Limb (tissue), 2 donors: ENCODE results near the gene PRKG1.

ENCODE experiments used
- DNase-seq, 2 donors: peaks; one replicate each; pipeline ENCODE4 v3.0.0-alpha.2; 2016; ENCODE audit errors: extremely low spot score in 2 of 2

The PRKG1 gene

GRCh38 chr10:52106011-52106410, 1031.7 kb downstream of the PRKG1 start:
- DNase-seq = no peak

GRCh38 chr10:52106899-52107298, 1032.6 kb downstream of the PRKG1 start:
- DNase-seq = no peak

DNA sequence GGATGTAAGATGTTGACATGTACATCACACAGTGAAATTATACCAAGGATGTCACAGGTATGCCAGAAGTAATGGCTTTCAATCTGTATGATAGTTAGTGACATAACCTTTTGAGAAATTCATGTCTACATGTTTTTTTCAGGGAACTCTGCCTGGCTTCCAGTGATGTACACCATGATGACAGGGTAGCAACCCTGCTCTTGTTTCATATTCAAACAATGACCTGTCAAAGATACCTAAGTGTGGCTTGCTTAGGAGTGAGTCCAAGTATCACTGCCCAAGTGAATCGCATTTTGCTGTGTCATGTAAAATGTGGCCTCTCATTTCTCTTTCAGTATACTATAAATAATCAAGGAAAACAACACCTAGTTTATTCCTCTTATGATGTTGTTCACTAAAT, 1033.9 kb downstream of the PRKG1 start:
- no peak for DNase-seq

- DNase-seq = no peak
These were observed 1036.3 kb downstream of the PRKG1 start for GRCh38 chr10:52110576-52110975.

GRCh38 chr10:52111101-52111891, 1037.0 kb downstream of the PRKG1 start:
- no peak for DNase-seq

- no peak for DNase-seq
These were observed 1041.5 kb downstream of the PRKG1 start for GRCh38 chr10:52115823-52116222.

DNA sequence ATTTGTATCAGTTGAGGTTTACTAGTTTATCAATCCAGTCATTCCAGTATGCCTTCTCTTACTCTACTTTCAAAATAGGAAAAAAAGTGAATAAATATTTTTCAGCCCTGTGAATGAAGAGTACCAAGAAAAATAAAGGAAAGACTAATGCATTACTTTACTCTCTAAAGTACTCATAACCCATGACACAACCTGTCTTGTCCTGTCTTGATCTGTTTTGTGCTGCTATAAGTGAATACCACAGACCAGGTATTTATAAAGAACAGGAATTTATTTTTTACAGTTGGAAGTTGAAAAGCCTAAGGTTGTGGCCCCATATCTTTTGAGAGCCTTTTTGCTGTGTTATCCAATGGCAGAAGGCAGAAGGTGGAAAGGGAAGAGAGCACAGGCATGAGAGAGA, 1045.2 kb downstream of the PRKG1 start:
- no peak for DNase-seq

DNA sequence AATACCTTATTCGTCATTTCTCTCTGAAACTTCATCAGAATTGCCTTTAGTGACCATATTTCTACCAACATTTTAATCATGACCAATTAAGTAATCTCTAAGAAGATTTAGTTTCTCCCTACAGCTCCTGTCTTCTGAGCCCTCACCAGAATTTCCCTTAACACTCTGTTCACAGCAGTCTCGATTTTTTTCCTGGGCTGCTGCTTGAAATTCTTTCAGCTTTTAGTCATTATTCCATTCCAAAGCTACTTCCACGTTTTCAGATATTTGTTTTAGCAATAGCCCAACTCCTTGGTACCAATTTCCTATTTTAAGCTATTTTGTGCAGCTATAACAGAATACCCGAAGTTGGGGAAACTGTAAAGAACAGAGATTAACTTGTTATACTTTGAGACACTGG, 1047.4 kb downstream of the PRKG1 start:
- no peak for DNase-seq

DNA sequence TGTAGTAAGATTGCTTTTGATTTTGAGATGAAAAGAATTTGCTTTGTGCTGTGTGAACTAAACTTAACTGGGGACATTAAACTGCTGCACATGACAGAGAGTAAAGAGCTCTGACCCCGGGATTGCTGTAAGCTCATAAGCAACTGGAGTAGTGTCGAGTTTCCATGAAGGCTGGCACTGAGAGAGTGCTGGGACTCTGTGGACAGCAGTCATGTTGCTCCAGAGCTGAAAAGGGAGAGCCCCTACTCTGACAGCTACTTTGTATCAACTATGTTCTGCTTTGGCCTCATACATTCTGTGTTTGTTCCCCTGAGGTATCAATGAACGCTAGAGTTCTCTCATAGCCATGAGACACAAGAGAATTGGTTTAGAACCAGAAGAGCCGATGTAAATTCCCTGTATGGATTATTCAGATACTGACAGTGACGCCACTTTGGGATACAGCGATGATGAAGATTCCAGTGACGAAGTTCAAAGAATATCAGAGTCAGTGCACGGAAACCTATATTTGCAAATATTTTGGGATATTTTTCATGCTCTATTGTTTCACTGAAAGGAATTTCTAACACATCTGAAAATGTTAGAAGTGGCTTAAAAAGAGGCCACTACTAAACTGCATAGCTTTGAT, 1053.9 kb downstream of the PRKG1 start:
- DNase-seq = peak in 1 of 2 donors; percentile 15

DNA sequence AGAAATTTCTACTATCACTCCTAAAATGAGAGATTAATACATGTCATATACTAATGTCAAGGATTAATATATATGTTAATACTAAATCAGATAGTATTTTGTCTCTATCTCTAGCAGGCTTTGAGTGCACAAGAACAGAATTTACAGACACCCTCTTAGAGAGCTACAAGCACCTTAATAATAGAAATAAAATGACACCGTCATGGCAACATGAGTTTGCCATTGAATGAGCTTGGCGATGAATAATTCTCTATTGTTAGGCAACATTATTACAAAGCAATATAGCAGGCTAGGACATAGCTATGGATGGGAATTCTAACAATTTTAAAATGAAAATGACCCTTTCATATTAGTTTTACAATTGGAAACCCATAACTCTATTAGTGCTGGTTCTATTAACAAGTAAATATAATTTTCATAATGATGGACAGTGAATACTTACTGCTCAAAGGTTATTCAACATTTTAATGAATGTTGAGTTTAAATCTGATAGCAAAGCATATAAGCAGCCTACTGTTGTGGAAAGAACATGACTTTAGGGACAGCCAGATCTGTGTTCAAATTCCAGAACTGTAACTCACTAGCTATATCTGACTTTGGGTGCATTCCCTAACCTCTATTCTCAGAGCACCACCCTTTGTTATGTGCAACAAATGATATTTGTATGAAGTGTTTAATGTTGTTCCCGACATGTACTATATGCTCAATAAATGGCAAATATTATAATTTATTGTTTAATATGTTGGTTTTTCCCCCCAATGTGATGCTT, 1055.3 kb downstream of the PRKG1 start:
- no peak for DNase-seq

GRCh38 chr10:52135101-52135500, 1060.8 kb downstream of the PRKG1 start:
- DNase-seq = no peak

DNA sequence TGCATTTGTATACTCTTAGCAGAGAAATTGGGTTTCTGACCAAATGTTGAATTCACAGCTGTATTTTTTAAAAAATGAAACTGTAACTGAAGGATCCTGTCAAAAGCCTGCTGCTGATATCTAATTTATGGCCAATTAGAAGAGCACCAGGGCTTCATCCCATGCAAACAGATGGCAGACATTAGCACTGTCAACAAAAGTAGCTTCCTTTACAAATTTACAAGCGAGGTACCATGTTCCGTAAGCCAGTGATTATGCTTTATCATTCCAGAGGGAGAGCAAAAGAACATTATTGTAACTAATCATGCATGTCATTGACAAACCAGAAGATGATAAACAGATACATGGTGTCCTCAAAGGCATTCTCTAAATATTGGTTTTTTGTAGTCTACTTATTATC, 1062.6 kb downstream of the PRKG1 start:
- no peak for DNase-seq

DNA sequence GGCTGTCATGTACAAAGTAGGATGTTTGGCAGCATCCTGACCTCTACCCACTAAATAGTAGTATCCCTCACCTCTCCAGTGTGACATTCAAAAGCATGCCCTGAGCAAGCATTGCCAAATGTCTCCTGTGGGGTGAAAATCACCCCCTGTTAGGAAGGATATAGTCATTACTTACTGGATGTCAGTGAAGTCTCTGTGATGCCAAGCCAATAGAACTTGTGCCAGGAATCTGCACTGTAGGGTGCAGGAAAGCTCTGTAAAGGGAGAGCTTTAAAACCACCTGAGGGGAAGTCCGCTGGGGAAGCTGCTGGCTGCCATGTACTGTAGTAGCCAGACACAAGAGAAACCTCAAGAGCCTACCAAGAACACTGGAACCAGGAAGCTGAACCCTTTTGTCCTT, 1069.1 kb downstream of the PRKG1 start:
- DNase-seq = no peak

- DNase-seq = no peak
These were observed 1071.3 kb downstream of the PRKG1 start for GRCh38 chr10:52145636-52146035.

GRCh38 chr10:52146766-52147165, 1072.5 kb downstream of the PRKG1 start:
- DNase-seq = no peak

DNA sequence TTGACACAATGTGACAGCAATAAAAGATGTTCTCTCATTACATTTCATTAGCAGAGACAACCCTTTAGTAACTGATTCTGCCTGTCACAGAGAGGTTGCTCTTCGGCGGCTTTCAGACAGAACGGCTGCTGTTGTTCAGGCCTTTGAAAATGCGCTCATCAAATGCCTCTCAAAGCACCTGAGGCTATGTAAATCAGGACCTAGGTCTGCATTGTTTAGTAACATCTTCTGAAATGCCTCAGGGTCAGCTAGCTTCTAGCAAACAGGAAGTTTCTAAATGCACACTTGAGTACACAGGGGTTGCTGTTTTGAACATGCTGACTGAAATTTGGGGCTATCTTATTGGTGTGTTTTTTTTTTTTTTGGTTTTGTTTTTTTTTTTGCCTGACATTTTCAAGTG, 1096.5 kb downstream of the PRKG1 start:
- no peak for DNase-seq

GRCh38 chr10:52172581-52172980, 1098.3 kb downstream of the PRKG1 start:
- DNase-seq = no peak

GRCh38 chr10:52185256-52185655, 1111.0 kb downstream of the PRKG1 start:
- no peak for DNase-seq

DNA sequence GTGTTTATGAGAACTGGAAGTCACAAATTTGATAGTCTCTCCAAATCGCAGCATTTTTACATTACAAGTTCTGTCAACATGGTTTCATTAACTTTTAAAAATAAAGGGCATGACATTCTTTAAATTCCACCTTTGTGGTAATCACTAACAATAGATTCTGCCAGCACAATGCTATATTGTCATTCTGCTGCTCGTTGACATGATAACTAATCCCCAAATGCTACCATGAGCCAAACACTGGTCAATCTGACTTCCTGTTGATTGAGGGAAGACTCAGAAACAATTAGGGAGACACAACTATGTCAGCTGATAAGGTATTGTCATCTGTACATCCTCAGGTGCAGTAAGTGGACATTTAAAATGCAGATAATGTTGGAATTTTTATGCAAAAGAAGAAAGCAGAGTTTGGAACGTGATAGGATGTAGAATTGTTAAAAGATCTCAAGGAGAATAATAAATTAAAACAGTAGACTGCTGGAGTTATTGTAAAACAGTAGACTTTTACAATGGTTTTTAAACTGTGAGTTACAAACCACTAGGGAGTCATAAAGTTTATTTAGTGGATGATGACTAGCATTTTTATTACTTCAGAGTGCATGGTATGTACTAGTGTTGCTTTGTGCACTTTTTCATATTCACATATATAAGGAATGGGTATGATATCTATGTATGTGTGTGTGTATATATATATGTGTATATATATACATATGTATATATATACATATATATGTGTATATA, 1113.4 kb downstream of the PRKG1 start:
- DNase-seq = no peak

- DNase-seq = no peak
These were observed 1116.8 kb downstream of the PRKG1 start for GRCh38 chr10:52191049-52191448.

- no peak for DNase-seq
These were observed 1119.9 kb downstream of the PRKG1 start for GRCh38 chr10:52194191-52194590.

GRCh38 chr10:52194716-52195115, 1120.4 kb downstream of the PRKG1 start:
- no peak for DNase-seq
